Measurements from ENCODE around the gene PPA1. TPM values are rescaled to one million over a fixed set of nuclear protein-coding genes. Genes with fewer than 3 reads are reported as not detected.
"Not testable (repeated sequence)": the region's sequence is repeated elsewhere in the genome, so short reads cannot be mapped to it uniquely, and the experiment has no call there.

PPA1 gene
- total and polyA plus RNA-seq, 8 donors: 18.1 to 217 (median 125) TPM

DNA sequence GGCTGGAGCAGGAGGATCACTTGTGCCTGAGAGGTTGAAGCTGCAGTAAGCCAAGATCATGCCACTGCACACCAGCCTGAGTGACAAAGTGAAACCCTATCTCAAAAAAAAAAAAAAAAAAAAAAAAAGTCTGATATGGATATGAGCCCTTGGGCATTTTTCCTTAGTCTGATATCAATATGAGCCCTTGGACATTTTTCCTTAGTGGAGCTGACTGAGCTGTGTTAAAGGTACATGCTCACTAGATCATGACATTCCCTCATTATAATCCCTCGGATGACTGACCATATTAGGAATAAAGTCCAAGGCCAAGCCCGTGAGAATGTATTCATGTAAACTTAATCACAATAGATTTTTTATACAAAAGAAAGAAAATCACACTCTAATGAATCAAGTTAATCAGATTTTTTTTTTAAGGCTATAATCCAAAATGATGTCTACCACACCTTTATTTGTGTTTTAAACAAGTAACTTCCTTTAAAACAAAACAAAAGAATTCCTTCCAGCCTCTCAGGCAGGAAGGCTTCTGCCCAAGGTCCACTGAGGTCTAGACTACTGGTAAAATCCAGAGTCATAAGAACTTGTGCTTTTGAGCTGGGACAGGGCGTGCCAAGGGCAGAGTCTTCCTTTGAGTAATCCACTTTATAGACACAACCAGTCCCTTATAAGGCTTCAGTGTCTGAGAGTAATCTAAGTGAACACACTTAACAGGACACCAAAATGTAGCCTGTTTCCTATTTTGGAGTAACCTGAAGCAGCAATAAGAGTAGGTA is 5.5 kb downstream of the PPA1 start:
- intact Hi-C loops (cut with DNase I; ENCODE audit: low total_unique reads): no loop called here
- H3K4me1 ChIP-seq: peaks cover 9 to 59% (median 34%) of the 10 kb centered on the region in 4 donors
- H3K27me3 ChIP-seq: no peaks in the 10 kb centered on the region
- H3K4me3 ChIP-seq: no peak overlapping the region
- peak in 1 of 2 donors; percentile 62 for DNase-seq
- H3K36me3 ChIP-seq: peaks cover 9 to 24% (median 17%) of the 10 kb centered on the region in 4 donors
- peak in 1 of 3 donors; percentile 5 for TF ChIP-seq POLR2AphosphoS5 (IDR thresholded peaks at IDR 0.05)
- TF ChIP-seq, protein P1, sequence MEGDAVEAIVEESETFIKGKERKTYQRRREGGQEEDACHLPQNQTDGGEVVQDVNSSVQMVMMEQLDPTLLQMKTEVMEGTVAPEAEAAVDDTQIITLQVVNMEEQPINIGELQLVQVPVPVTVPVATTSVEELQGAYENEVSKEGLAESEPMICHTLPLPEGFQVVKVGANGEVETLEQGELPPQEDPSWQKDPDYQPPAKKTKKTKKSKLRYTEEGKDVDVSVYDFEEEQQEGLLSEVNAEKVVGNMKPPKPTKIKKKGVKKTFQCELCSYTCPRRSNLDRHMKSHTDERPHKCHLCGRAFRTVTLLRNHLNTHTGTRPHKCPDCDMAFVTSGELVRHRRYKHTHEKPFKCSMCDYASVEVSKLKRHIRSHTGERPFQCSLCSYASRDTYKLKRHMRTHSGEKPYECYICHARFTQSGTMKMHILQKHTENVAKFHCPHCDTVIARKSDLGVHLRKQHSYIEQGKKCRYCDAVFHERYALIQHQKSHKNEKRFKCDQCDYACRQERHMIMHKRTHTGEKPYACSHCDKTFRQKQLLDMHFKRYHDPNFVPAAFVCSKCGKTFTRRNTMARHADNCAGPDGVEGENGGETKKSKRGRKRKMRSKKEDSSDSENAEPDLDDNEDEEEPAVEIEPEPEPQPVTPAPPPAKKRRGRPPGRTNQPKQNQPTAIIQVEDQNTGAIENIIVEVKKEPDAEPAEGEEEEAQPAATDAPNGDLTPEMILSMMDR (IDR thresholded peaks at IDR 0.05): no peak
- 39 to 60% (median 43%) methylated on average over 3 of the region's 3 CpGs for WGBS, 5 donors
- peak overlapping the region; percentile 16 to 52 (median 41) for H3K27ac ChIP-seq
- H3K9me3 ChIP-seq: no peaks in the 10 kb centered on the region

GRCh38 chr10:70223728-70224127 is 9.5 kb downstream of the PPA1 start:
- Histone ChIP-seq H3K27me3 (no peaks in the 10 kb centered on the region), H3K9me3 (no peaks in the 10 kb centered on the region), H3K4me3 (no peak overlapping the region), H3K36me3 (peaks cover 4 to 12% (median 6%) of the 10 kb centered on the region in 4 donors), H3K4me1 (peaks cover 13 to 38% (median 27%) of the 10 kb centered on the region in 4 donors), H3K27ac (peak overlapping the region in 1 of 5 donors; percentile 7)
- 93 to 99% (median 97%) methylated on average over 2 of the region's 2 CpGs for WGBS, 5 donors
- TF ChIP-seq POLR2AphosphoS5 (IDR thresholded peaks at IDR 0.05) (no peak), POLR2A (IDR thresholded peaks at IDR 0.05) (no peak), EP300 (IDR thresholded peaks at IDR 0.05) (no peak)
- TF ChIP-seq, protein P1 (IDR thresholded peaks at IDR 0.05): no peak
- no peak for DNase-seq
- intact Hi-C loops (cut with DNase I; ENCODE audit: low total_unique reads): loop anchor here (5.0 kb wide), 1 partner anchor 144 kb away; no protein-coding TSS in a partner anchor

DNA sequence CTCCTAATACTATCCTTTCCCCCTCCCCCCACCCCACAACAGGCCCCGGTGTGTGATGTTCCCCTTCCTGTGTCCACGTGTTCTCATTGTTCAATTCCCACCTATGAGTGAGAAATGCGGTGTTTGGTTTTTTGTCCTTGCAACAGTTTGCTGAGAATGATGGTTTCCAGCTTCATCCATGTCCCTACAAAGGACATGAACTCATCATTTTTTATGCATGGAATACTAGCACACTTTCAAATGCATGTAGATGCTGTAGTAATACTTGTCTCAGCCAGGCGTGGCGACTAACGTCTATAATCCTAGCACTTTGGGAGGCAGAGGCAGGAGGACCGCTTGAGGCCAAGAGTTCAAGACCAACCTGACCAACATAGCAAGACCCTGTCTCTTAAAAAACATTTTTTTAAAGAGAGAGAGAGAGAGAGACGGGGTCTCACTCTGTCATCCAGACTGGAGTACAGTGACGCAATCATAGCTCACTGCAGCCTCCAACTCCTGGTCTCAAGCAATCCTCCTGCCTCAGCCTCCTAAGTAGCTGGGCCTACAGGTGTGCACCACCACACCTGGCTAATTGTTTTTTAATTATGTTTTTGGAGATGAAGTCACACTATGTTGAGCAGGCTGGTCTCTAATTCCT is 10.3 kb downstream of the PPA1 start:
- not testable (repeated sequence) for H3K27me3 ChIP-seq, H3K4me3 ChIP-seq, H3K9me3 ChIP-seq, DNase-seq
- H3K4me1 ChIP-seq: peaks cover 7 to 30% (median 19%) of the 10 kb centered on the region in 4 donors
- H3K36me3 ChIP-seq: peaks cover 0 to 13% (median 10%) of the 10 kb centered on the region in 4 donors
- WGBS, 5 donors: 78 to 81% (median 78%) methylated on average over 9 of the region's 9 CpGs
- intact Hi-C loops (cut with DNase I; ENCODE audit: low total_unique reads): loop anchor here (5.0 kb wide), 1 partner anchor 144 kb away; no protein-coding TSS in a partner anchor
- peak overlapping the region in 2 of 5 donors; percentile 29 to 58 for H3K27ac ChIP-seq

DNA sequence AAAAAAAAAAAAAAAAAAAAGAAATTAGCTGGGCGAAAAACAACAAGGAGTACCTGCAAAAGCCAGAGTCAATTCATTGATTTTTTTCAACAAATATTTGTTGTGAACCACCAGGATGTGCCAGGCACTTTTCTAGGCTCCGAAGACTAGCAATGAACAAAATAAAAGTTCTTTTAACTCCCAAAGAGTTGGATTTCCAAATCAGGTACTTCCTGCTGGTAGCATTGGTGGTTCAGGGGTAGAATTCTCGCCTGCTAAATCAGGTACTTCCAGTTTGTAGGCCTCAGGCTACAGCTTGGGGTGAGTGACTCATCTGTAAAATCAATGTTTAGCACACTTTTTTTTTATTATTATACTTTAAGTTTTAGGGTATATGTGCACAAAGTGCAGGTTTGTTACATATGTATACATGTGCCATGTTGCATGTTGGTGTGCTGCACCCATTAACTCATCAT is 10.9 kb downstream of the PPA1 start:
- DNase-seq: peak in 1 of 2 donors; percentile 72
- 58 to 66% (median 64%) methylated on average over 3 of the region's 3 CpGs for whole genome bisulfite sequencing, 5 donors
- Histone ChIP-seq H3K4me3 (no peak overlapping the region), H3K27me3 (no peaks in the 10 kb centered on the region), H3K9me3 (no peaks in the 10 kb centered on the region), H3K4me1 (peaks cover 4 to 24% (median 15%) of the 10 kb centered on the region in 4 donors), H3K36me3 (peaks cover 0 to 18% (median 14%) of the 10 kb centered on the region in 4 donors), H3K27ac (peak overlapping the region in 2 of 5 donors; percentile 29 to 58)
- intact Hi-C loops (cut with DNase I; ENCODE audit: low total_unique reads): loop anchor here (5.0 kb wide), 1 partner anchor 145 kb away; no protein-coding TSS in a partner anchor
- TF ChIP-seq, protein P1 (IDR thresholded peaks at IDR 0.05): no peak
- TF ChIP-seq POLR2AphosphoS5 (IDR thresholded peaks at IDR 0.05) (no peak), POLR2A (IDR thresholded peaks at IDR 0.05) (no peak), EP300 (IDR thresholded peaks at IDR 0.05) (no peak)

All from stomach (tissue), 9 donors.